ENCODE data around the gene AAR2.

The AAR2 gene

GRCh38 chr20:36235892-36236785 lies at the start of gene AAR2:
AAR2 (plus strand) TSS chr20:36236478; CDS start chr20:36239869, 3,391 bp downstream.
- ATAC-seq: peak; percentile 95 to 97

GRCh38 chr20:36193977-36194712 lies 42.1 kb upstream of the AAR2 start:
- no peak for ATAC-seq

- no peak for ATAC-seq
Measured at GRCh38 chr20:36196676-36197075, 39.6 kb upstream of the AAR2 start.

- ATAC-seq: no peak
Measured at GRCh38 chr20:36197271-36197670, 39.0 kb upstream of the AAR2 start.

- peak; percentile 59 to 81 for ATAC-seq
Measured at GRCh38 chr20:36199345-36200257, 36.7 kb upstream of the AAR2 start.

- ATAC-seq: no peak
Measured at GRCh38 chr20:36200451-36200850, 35.8 kb upstream of the AAR2 start.

- ATAC-seq: no peak
Measured at GRCh38 chr20:36201198-36201597, 35.1 kb upstream of the AAR2 start.

- peak; percentile 66 to 79 for ATAC-seq
Measured at GRCh38 chr20:36202891-36203338, 33.4 kb upstream of the AAR2 start.

GRCh38 chr20:36203861-36204260 lies 32.4 kb upstream of the AAR2 start:
- no peak for ATAC-seq

GRCh38 chr20:36205026-36205425 lies 31.3 kb upstream of the AAR2 start:
- ATAC-seq: no peak

GRCh38 chr20:36206068-36206467 lies 30.2 kb upstream of the AAR2 start:
- no peak for ATAC-seq

GRCh38 chr20:36206641-36207040 lies 29.6 kb upstream of the AAR2 start:
- no peak for ATAC-seq

GRCh38 chr20:36207602-36208001 lies 28.7 kb upstream of the AAR2 start:
- ATAC-seq: no peak

GRCh38 chr20:36208257-36208656 lies 28.0 kb upstream of the AAR2 start:
- no peak for ATAC-seq

- no peak for ATAC-seq
Measured at GRCh38 chr20:36210436-36211021, 25.7 kb upstream of the AAR2 start.

- no peak for ATAC-seq
Measured at GRCh38 chr20:36213362-36213761, 22.9 kb upstream of the AAR2 start.

- no peak for ATAC-seq
Measured at GRCh38 chr20:36214684-36215256, 21.5 kb upstream of the AAR2 start.

GRCh38 chr20:36215778-36216177 lies 20.5 kb upstream of the AAR2 start:
- ATAC-seq: no peak

GRCh38 chr20:36216314-36217025 lies 19.8 kb upstream of the AAR2 start:
- ATAC-seq: no peak

GRCh38 chr20:36217226-36217625 lies 19.1 kb upstream of the AAR2 start:
- no peak for ATAC-seq

- ATAC-seq: no peak
Measured at GRCh38 chr20:36218380-36219064, 17.8 kb upstream of the AAR2 start.
